ENCODE measurements around the gene LAMC1. TPM values are rescaled to one million over a fixed set of nuclear protein-coding genes. Genes with fewer than 3 reads are reported as not detected.

LAMC1 gene
- total and polyA plus RNA-seq, 2 experiments from 2014 or later = 78.4 to 185 TPM

DNA sequence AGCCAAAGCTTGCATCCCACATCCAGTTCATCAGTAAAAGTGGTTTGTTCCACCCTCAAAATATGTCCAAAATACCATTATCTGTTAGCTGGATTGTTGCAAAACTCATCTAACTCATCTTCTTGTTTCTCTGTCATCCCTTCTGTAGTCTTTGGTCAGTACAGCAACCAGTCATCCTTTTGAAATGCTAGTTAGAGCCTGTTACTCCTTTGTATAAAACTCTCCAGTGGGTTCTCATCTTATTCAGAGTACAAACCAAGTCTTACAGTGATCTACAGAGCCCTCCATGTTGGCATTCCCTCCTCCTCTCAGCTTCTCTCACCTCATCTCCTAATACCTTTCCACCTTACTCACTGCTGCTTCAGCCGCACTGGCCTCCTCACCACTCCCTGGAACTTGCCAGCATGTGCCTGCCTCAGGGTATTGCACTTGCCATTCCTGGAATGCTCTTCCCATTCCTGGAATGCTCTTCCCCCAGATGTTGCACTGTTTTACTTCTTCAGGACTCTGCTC lies 70.6 kb downstream of the LAMC1 start:
- no peak overlapping the region for H3K27ac ChIP-seq
- H3K4me2 ChIP-seq = peak overlapping the region; percentile 1
- H3K36me3 ChIP-seq (replicated peaks; ENCODE audit: insufficient read depth, low read depth) = no peaks in the 10 kb centered on the region
- H4K20me1 ChIP-seq (ENCODE audit: insufficient read depth, poor library complexity, severe bottlenecking) = no peaks in the 10 kb centered on the region
- H3K79me2 ChIP-seq = peaks cover 79% of the 10 kb centered on the region
- peaks cover 64% of the 10 kb centered on the region for H3K4me1 ChIP-seq (ENCODE audit: insufficient read depth)
- 41% methylated on average over 1 of the region's 1 CpG for WGBS (ENCODE audit: low lambda C conversion rate, missing lambda C conversion rate)
- TF ChIP-seq EZH2phosphoT487 (IDR thresholded peaks at IDR 0.05; ENCODE audit: low read depth, severe bottlenecking, unreplicated experiment) (no peak), EZH2 (IDR thresholded peaks at IDR 0.05; ENCODE audit: borderline replicate concordance) (no peak)
- TF ChIP-seq, protein P1, sequence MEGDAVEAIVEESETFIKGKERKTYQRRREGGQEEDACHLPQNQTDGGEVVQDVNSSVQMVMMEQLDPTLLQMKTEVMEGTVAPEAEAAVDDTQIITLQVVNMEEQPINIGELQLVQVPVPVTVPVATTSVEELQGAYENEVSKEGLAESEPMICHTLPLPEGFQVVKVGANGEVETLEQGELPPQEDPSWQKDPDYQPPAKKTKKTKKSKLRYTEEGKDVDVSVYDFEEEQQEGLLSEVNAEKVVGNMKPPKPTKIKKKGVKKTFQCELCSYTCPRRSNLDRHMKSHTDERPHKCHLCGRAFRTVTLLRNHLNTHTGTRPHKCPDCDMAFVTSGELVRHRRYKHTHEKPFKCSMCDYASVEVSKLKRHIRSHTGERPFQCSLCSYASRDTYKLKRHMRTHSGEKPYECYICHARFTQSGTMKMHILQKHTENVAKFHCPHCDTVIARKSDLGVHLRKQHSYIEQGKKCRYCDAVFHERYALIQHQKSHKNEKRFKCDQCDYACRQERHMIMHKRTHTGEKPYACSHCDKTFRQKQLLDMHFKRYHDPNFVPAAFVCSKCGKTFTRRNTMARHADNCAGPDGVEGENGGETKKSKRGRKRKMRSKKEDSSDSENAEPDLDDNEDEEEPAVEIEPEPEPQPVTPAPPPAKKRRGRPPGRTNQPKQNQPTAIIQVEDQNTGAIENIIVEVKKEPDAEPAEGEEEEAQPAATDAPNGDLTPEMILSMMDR (IDR thresholded peaks at IDR 0.05; ENCODE audit: poor library complexity) = no peak
- no peak overlapping the region for H3K4me3 ChIP-seq
- H3K9me3 ChIP-seq (ENCODE audit: low read depth) = no peaks in the 10 kb centered on the region
- no peaks in the 10 kb centered on the region for H3K9me2 ChIP-seq (replicated peaks; ENCODE audit: insufficient read depth)
- DNase-seq (ENCODE audit: low spot score) = no peak
- H2AFZ ChIP-seq = no peak overlapping the region
- no peaks in the 10 kb centered on the region for H3K27me3 ChIP-seq

DNA sequence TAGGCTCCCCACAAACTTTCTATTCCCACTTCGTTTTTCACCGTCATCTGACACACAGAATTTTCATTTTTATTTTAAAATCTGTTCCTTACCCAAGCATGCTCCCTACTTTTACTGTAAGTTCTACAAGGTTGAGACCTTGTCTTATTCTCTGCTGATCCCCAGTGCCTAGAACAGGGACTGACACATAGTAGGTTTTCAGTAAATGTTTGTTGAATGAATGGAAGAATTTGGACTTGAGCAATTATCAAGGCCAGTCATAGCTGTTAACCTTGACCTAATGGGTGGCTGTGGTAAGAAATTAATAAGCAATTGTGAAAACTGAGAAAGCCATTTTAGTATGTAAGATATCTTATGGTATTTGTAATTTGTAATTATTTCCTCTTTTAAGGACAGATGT lies 71.1 kb downstream of the LAMC1 start:
- peaks cover 66% of the 10 kb centered on the region for H3K4me1 ChIP-seq (ENCODE audit: insufficient read depth)
- no peaks in the 10 kb centered on the region for H3K9me3 ChIP-seq (ENCODE audit: low read depth)

DNA sequence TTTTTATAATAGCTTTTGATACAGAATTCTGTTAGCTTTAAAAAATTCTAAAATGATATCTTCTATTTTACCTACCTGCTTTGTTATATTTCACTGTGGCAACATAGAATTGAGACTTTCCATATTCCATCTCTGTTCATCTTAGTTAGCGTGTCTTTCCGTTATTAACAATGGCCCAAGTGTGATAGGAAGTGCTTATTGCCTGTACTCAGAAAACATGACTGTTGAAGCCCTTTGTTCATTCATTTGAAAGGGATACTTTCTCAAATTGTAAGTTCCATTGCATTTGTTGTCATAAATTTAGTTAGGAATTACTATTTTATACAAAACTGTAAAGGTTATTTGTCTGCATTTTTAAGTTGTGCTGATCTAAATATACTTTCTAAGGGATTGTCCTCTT lies 73.1 kb downstream of the LAMC1 start:
- H3K27ac ChIP-seq = peak overlapping the region; percentile 78
- H3K4me2 ChIP-seq = no peak overlapping the region
- peaks cover 56% of the 10 kb centered on the region for H3K4me1 ChIP-seq (ENCODE audit: insufficient read depth)
- no peaks in the 10 kb centered on the region for H3K9me2 ChIP-seq (replicated peaks; ENCODE audit: insufficient read depth)
- H3K79me2 ChIP-seq = peaks cover 82% of the 10 kb centered on the region
- no peaks in the 10 kb centered on the region for H3K27me3 ChIP-seq
- H3K9me3 ChIP-seq (ENCODE audit: low read depth) = no peaks in the 10 kb centered on the region
- 99% methylated on average over 2 of the region's 2 CpGs for WGBS (ENCODE audit: low lambda C conversion rate, missing lambda C conversion rate)
- no peaks in the 10 kb centered on the region for H4K20me1 ChIP-seq (ENCODE audit: insufficient read depth, poor library complexity, severe bottlenecking)
- no peak overlapping the region for H2AFZ ChIP-seq
- TF ChIP-seq EZH2phosphoT487 (IDR thresholded peaks at IDR 0.05; ENCODE audit: low read depth, severe bottlenecking, unreplicated experiment) = no peak
- TF ChIP-seq, protein P1 (IDR thresholded peaks at IDR 0.05; ENCODE audit: poor library complexity) = no peak
- TF ChIP-seq EZH2 (IDR thresholded peaks at IDR 0.05; ENCODE audit: borderline replicate concordance) = no peak
- H3K4me3 ChIP-seq = no peak overlapping the region
- no peak for DNase-seq (ENCODE audit: low spot score)
- no peaks in the 10 kb centered on the region for H3K36me3 ChIP-seq (replicated peaks; ENCODE audit: insufficient read depth, low read depth)

More for the DNA sequence above, 71.1 kb downstream of the LAMC1 start:
- DNase-seq (ENCODE audit: low spot score) = no peak
- Histone ChIP-seq H3K79me2 (peaks cover 82% of the 10 kb centered on the region), H4K20me1 (ENCODE audit: insufficient read depth, poor library complexity, severe bottlenecking) (no peaks in the 10 kb centered on the region), H3K27me3 (no peaks in the 10 kb centered on the region), H2AFZ (no peak overlapping the region), H3K27ac (no peak overlapping the region), H3K36me3 (replicated peaks; ENCODE audit: insufficient read depth, low read depth) (no peaks in the 10 kb centered on the region), H3K9me2 (replicated peaks; ENCODE audit: insufficient read depth) (no peaks in the 10 kb centered on the region), H3K4me3 (no peak overlapping the region), H3K4me2 (no peak overlapping the region)
- 84% methylated on average over 2 of the region's 2 CpGs for WGBS (ENCODE audit: low lambda C conversion rate, missing lambda C conversion rate)
- TF ChIP-seq, protein P1 (IDR thresholded peaks at IDR 0.05; ENCODE audit: poor library complexity) = no peak
- TF ChIP-seq EZH2phosphoT487 (IDR thresholded peaks at IDR 0.05; ENCODE audit: low read depth, severe bottlenecking, unreplicated experiment) (no peak), EZH2 (IDR thresholded peaks at IDR 0.05; ENCODE audit: borderline replicate concordance) (no peak)

All from hepatocyte (in vitro differentiated cells).